H9 (cell line): ENCODE data around the gene KRTAP5-11. TPM values are rescaled to one million over a fixed set of nuclear protein-coding genes. Genes with fewer than 3 reads are reported as not detected.

Experiments
- DNase-seq: peaks from one replicate; pipeline ENCODE4 v3.0.0-alpha.2; 2017
- H2AFZ ChIP-seq: one replicate; pipeline ENCODE4 v1.6.1; 2013; ENCODE audit warnings: mild to moderate bottlenecking, low read length, control low read depth, moderate library complexity
- H2AK5ac ChIP-seq: 2 replicates; pipeline ENCODE4 v1.6.1; 2013; ENCODE audit warnings: low read length, control low read depth, mixed read lengths; ENCODE audit not compliant: insufficient read length
- H2BK120ac ChIP-seq: one replicate; pipeline ENCODE4 v1.6.1; 2013; ENCODE audit warnings: low read depth, mild to moderate bottlenecking, low read length, control low read depth, inconsistent platforms; ENCODE audit not compliant: poor library complexity, severe bottlenecking
- H2BK12ac ChIP-seq: 2 replicates; pipeline ENCODE4 v1.6.1; 2013; ENCODE audit warnings: low read length, control low read depth, mixed read lengths, low read depth; ENCODE audit not compliant: insufficient read length
- H2BK15ac ChIP-seq: 2 replicates; pipeline ENCODE4 v1.6.1; 2013; ENCODE audit warnings: low read depth, low read length, control low read depth
- H2BK20ac ChIP-seq: one replicate; pipeline ENCODE4 v1.6.1; 2013; ENCODE audit warnings: low read depth, mild to moderate bottlenecking, low read length, control low read depth, inconsistent platforms; ENCODE audit not compliant: poor library complexity, severe bottlenecking
- H2BK5ac ChIP-seq: 2 replicates; pipeline ENCODE4 v1.6.1; 2013; ENCODE audit warnings: low read length, control low read depth, mixed read lengths; ENCODE audit not compliant: insufficient read length
- H3K14ac ChIP-seq: 2 replicates; pipeline ENCODE4 v1.6.1; 2013; ENCODE audit warnings: low read length, control low read depth; ENCODE audit not compliant: insufficient read depth
- H3K18ac ChIP-seq: 2 replicates; pipeline ENCODE4 v1.6.1; 2013; ENCODE audit warnings: low read depth, mild to moderate bottlenecking, mixed read lengths, low read length, control low read depth; ENCODE audit not compliant: insufficient read length
- H3K23ac ChIP-seq: 2 replicates; pipeline ENCODE4 v1.6.1; 2013; ENCODE audit warnings: low read length, control low read depth, mixed read lengths, low read depth; ENCODE audit not compliant: insufficient read length
- H3K23me2 ChIP-seq: 2 replicates; pipeline ENCODE4 v1.6.1; 2013; ENCODE audit warnings: low read depth, mild to moderate bottlenecking, mixed read lengths, low read length, control low read depth; ENCODE audit not compliant: insufficient read length, poor library complexity, severe bottlenecking
- H3K27ac ChIP-seq: 2 replicates; pipeline ENCODE4 v1.5.1; 2013; ENCODE audit warnings: low read length, control low read depth, mixed read lengths, low read depth; ENCODE audit not compliant: insufficient read length
- H3K27me3 ChIP-seq: 2 replicates; pipeline ENCODE4 v1.6.1; 2013; ENCODE audit warnings: low read length, control low read depth, inconsistent platforms; ENCODE audit not compliant: insufficient read depth
- H3K4ac ChIP-seq: 2 replicates; pipeline ENCODE4 v1.6.1; 2013; ENCODE audit warnings: low read depth, mild to moderate bottlenecking, control low read depth, inconsistent platforms, low read length, moderate library complexity
- H3K4me1 ChIP-seq: 2 replicates; pipeline ENCODE4 v1.6.1; 2013; ENCODE audit warnings: low read length, control low read depth, inconsistent platforms; ENCODE audit not compliant: insufficient read depth
- H3K4me2 ChIP-seq: 2 replicates; pipeline ENCODE4 v1.6.1; 2013; ENCODE audit warnings: low read length, control low read depth, mixed read lengths; ENCODE audit not compliant: insufficient read length, insufficient read depth
- H3K56ac ChIP-seq: 2 replicates; pipeline ENCODE4 v1.6.1; 2013; ENCODE audit warnings: low read depth, mild to moderate bottlenecking, mixed read lengths, low read length, control low read depth; ENCODE audit not compliant: insufficient read length
- H3K79me1 ChIP-seq: 2 replicates; pipeline ENCODE4 v1.6.1; 2013; ENCODE audit warnings: low read depth, mild to moderate bottlenecking, moderate library complexity, low read length, control low read depth, inconsistent platforms; ENCODE audit not compliant: insufficient read depth, poor library complexity, severe bottlenecking
- H3K79me2 ChIP-seq: 2 replicates; pipeline ENCODE4 v1.6.1; 2013; ENCODE audit warnings: low read length, control low read depth, inconsistent platforms; ENCODE audit not compliant: insufficient read depth
- H3K9ac ChIP-seq: 2 replicates; pipeline ENCODE4 v1.6.1; 2013; ENCODE audit warnings: low read length, control low read depth, mixed read lengths; ENCODE audit not compliant: insufficient read length; ENCODE audit errors: extremely low read depth
- H3K9me3 ChIP-seq: one replicate; pipeline ENCODE4 v1.6.1; 2013; ENCODE audit warnings: low read depth, low read length, inconsistent platforms; ENCODE audit not compliant: control insufficient read depth
- H3T11ph ChIP-seq: one replicate; pipeline ENCODE4 v1.6.1; 2013; ENCODE audit warnings: mild to moderate bottlenecking, low read length, control low read depth, inconsistent platforms
- H4K20me1 ChIP-seq: one replicate; pipeline ENCODE4 v1.6.1; 2013; ENCODE audit not compliant: control insufficient read depth, insufficient read length, insufficient read depth
- H4K5ac ChIP-seq: 2 replicates; pipeline ENCODE4 v1.6.1; 2013; ENCODE audit warnings: low read depth, mild to moderate bottlenecking, mixed read lengths, low read length, control low read depth; ENCODE audit not compliant: insufficient read length
- H4K8ac ChIP-seq: replicated peaks from 2 replicates; pipeline ENCODE4 v1.6.1; 2013; ENCODE audit warnings: low read length, control low read depth, mixed read lengths, low read depth; ENCODE audit not compliant: insufficient read length
- H4K91ac ChIP-seq: 2 replicates; pipeline ENCODE4 v1.6.1; 2013; ENCODE audit warnings: low read depth, mild to moderate bottlenecking, moderate library complexity, mixed read lengths, low read length, control low read depth; ENCODE audit not compliant: insufficient read length
- H3K27ac Mint-ChIP-seq, 3 experiments: 2 replicates in 2 of 3; 3 replicates in 1 of 3; pipeline ENCODE4 v1.8.0; 2020 to 2021; ENCODE audit warnings: mixed read lengths in 3 of 3, mild to moderate bottlenecking in 1 of 3, moderate library complexity in 1 of 3
- H3K27me3 Mint-ChIP-seq: 2 replicates; pipeline ENCODE4 v1.8.0; 2021; ENCODE audit warnings: low read depth, mild to moderate bottlenecking, moderate library complexity, mixed read lengths
- H3K36me3 Mint-ChIP-seq, 3 experiments: 2 replicates in 2 of 3; 3 replicates in 1 of 3; pipeline ENCODE4 v1.8.0; 2020 to 2021; ENCODE audit warnings: low read depth in 3 of 3, mixed read lengths in 3 of 3; ENCODE audit not compliant: insufficient read depth in 1 of 3
- H3K4me1 Mint-ChIP-seq, 2 experiments: 2 replicates each; pipeline ENCODE4 v1.8.0; 2020; ENCODE audit warnings: mixed read lengths in 2 of 2
- H3K4me3 Mint-ChIP-seq, 2 experiments: 2 replicates in 1 of 2; 3 replicates in 1 of 2; pipeline ENCODE4 v1.8.0; 2020 to 2021; ENCODE audit warnings: mild to moderate bottlenecking in 2 of 2, mixed read lengths in 2 of 2, moderate library complexity in 1 of 2
- H3K9me3 Mint-ChIP-seq, 2 experiments: 2 replicates in 1 of 2; 3 replicates in 1 of 2; pipeline ENCODE4 v1.8.0; 2020; ENCODE audit warnings: mild to moderate bottlenecking in 2 of 2, mixed read lengths in 2 of 2, moderate library complexity in 1 of 2
- WGBS: extraction: QIAGEN DNeasy Blood & Tissue Kit; methylation state at CpG from one replicate; pipeline ENCODE4 v1.1.7; 2013; ENCODE audit warnings: missing lambda C conversion rate, low lambda C conversion rate, mixed read lengths; ENCODE audit not compliant: insufficient read length; ENCODE audit errors: extremely low coverage; 5-methylcytosine and 5-hydroxymethylcytosine counted together
- total RNA-seq: library from RNA; stranded (reverse); gene quantifications from 2 replicates; pipeline ENCODE4 v1.2.1, GENCODE V29; 2021
- TF ChIP-seq, protein P1 (sequence below): fragments of 200-600 bp; sonication (generic); conservative IDR thresholded peaks from 3 replicates; pipeline ENCODE4 v1.8.0; 2021; ENCODE audit warnings: antibody characterized with exemption, mild to moderate bottlenecking

Gene KRTAP5-11
- total RNA-seq, 1 experiment from 2014 or later = not detected

DNA sequence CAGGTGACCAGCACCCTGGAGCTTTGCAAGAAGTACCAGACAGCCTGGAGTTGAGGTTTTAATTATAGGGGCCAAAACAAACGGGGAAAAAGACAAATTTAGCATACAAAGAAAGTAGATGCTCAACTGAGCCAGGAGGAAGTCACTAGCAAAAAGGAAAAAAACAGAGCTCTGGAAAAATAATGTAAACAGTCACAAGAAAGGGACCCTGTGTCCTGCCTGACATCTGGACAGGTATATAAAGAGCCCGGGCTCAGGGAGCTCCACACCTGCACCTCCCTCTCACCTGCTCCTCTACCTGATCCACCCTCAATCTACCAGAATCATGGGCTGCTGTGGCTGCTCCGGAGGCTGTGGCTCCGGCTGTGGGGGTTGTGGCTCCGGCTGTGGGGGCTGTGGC is 17.4 kb downstream of the KRTAP5-11 start, which contains the start of gene KRTAP5-10:
Gene KRTAP5-10, plus strand, starts transcription at position 301 of the 400 bp plus-strand sequence. Its CDS starts 25 bp downstream, at position 326.
- H4K8ac ChIP-seq = no peak within 1 kb of the TSS
- no peak within 1 kb of the TSS for H4K5ac ChIP-seq
- no peak within 1 kb of the TSS for H3K27ac ChIP-seq
- Mint-ChIP-seq H3K4me1 (peaks cover 29 to 32% of the 10 kb centered on the region in 2 experiments), H3K36me3 (no peaks in the 10 kb centered on the region), H3K27me3 (peaks cover 31% of the 10 kb centered on the region), H3K27ac (peak within 1 kb of the TSS in 1 of 3 experiments; percentile 53; a peak in 1 of 7 replicates), H3K4me3 (no peak within 1 kb of the TSS), H3K9me3 (peaks cover 5 to 7% of the 10 kb centered on the region in 2 experiments; a peak in 3 of 5 replicates)
- no peaks in the 10 kb centered on the region for H3K79me2 ChIP-seq
- H3K23ac ChIP-seq = no peak within 1 kb of the TSS
- H3K4me2 ChIP-seq = no peak within 1 kb of the TSS
- H3K23me2 ChIP-seq = no peaks in the 10 kb centered on the region
- no peak within 1 kb of the TSS for H4K91ac ChIP-seq
- H3K27me3 ChIP-seq = no peaks in the 10 kb centered on the region
- no peak within 1 kb of the TSS for H2AFZ ChIP-seq
- H3K9ac ChIP-seq = no peak within 1 kb of the TSS
- no peak within 1 kb of the TSS for H2AK5ac ChIP-seq
- no peak within 1 kb of the TSS for H3T11ph ChIP-seq
- no CpG with 5 or more reads among the region's 5 CpGs for WGBS
- H3K79me1 ChIP-seq = no peaks in the 10 kb centered on the region
- no peak within 1 kb of the TSS for H2BK12ac ChIP-seq
- no peak within 1 kb of the TSS for H2BK120ac ChIP-seq
- no peaks in the 10 kb centered on the region for H4K20me1 ChIP-seq
- H2BK15ac ChIP-seq = no peak within 1 kb of the TSS
- no peak within 1 kb of the TSS for H3K56ac ChIP-seq
- H3K4me1 ChIP-seq = no peaks in the 10 kb centered on the region; the same call in 1 of the 2 replicates
- no peak within 1 kb of the TSS; the same call in 1 of the 2 replicates for H3K14ac ChIP-seq
- H3K9me3 ChIP-seq = no peaks in the 10 kb centered on the region
- no peak within 1 kb of the TSS for H3K18ac ChIP-seq
- no peak within 1 kb of the TSS for H2BK20ac ChIP-seq
- H2BK5ac ChIP-seq = no peak within 1 kb of the TSS
- DNase-seq = no peak
- TF ChIP-seq, protein P1, sequence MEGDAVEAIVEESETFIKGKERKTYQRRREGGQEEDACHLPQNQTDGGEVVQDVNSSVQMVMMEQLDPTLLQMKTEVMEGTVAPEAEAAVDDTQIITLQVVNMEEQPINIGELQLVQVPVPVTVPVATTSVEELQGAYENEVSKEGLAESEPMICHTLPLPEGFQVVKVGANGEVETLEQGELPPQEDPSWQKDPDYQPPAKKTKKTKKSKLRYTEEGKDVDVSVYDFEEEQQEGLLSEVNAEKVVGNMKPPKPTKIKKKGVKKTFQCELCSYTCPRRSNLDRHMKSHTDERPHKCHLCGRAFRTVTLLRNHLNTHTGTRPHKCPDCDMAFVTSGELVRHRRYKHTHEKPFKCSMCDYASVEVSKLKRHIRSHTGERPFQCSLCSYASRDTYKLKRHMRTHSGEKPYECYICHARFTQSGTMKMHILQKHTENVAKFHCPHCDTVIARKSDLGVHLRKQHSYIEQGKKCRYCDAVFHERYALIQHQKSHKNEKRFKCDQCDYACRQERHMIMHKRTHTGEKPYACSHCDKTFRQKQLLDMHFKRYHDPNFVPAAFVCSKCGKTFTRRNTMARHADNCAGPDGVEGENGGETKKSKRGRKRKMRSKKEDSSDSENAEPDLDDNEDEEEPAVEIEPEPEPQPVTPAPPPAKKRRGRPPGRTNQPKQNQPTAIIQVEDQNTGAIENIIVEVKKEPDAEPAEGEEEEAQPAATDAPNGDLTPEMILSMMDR = no peak
- H3K4ac ChIP-seq = no peak within 1 kb of the TSS
